Smooth muscle cell (in vitro differentiated cells): ENCODE results near the gene AMBRA1. TPM values are rescaled to one million over a fixed set of nuclear protein-coding genes. Genes with fewer than 3 reads are reported as not detected.
A peak's percentile ranks its signal among the peaks of the same experiment; 100 is the strongest.

ENCODE experiments used
- DNase-seq: peaks from one replicate; lab custom pipeline; 2025; ENCODE audit not compliant: unreplicated experiment; lab: John Stamatoyannopoulos, UW
- H2AFZ ChIP-seq: fragments of 200-600 bp; sonication (generic); 2 replicates; pipeline ENCODE4 v1.6.0; 2016; ENCODE audit warnings: antibody characterized with exemption, low read depth, mild to moderate bottlenecking
- H3F3A ChIP-seq: fragments of 200-600 bp; sonication (generic); 2 replicates; pipeline ENCODE4 v1.6.0; 2017; ENCODE audit warnings: antibody characterized with exemption, low read depth
- H3K27ac ChIP-seq: fragments of 200-600 bp; sonication (generic); 2 replicates; pipeline ENCODE4 v1.5.1; 2016; ENCODE audit warnings: low read depth, mild to moderate bottlenecking
- H3K27me3 ChIP-seq: fragments of 200-600 bp; sonication (generic); 2 replicates; pipeline ENCODE4 v1.6.1; 2016; ENCODE audit warnings: low read depth, mild to moderate bottlenecking
- H3K36me3 ChIP-seq: fragments of 200-600 bp; sonication (generic); 2 replicates; pipeline ENCODE4 v1.5.1; 2016; ENCODE audit warnings: low read depth
- H3K4me1 ChIP-seq: fragments of 200-600 bp; sonication (generic); 2 replicates; pipeline ENCODE4 v1.5.1; 2016; ENCODE audit warnings: low read depth
- H3K4me2 ChIP-seq: fragments of 200-600 bp; sonication (generic); 2 replicates; pipeline ENCODE4 v1.6.0; 2016; ENCODE audit warnings: mild to moderate bottlenecking
- H3K4me3 ChIP-seq: fragments of 200-600 bp; sonication (generic); 2 replicates; pipeline ENCODE4 v1.5.1; 2016; ENCODE audit warnings: mild to moderate bottlenecking
- H3K79me2 ChIP-seq: fragments of 200-600 bp; sonication (generic); 2 replicates; pipeline ENCODE4 v1.6.0; 2016; ENCODE audit warnings: low read depth, mild to moderate bottlenecking
- H3K9ac ChIP-seq: fragments of 200-600 bp; sonication (generic); 2 replicates; pipeline ENCODE4 v1.6.0; 2016; ENCODE audit warnings: low read depth
- H3K9me3 ChIP-seq: fragments of 200-600 bp; sonication (generic); replicated peaks from 2 replicates; pipeline ENCODE4 v1.5.1; 2016; ENCODE audit warnings: low read depth
- H4K20me1 ChIP-seq: fragments of 200-600 bp; sonication (generic); 2 replicates; pipeline ENCODE4 v1.6.0; 2016; ENCODE audit warnings: low read depth
- WGBS: methylation state at CpG from one replicate; pipeline ENCODE4 v1.1.7; 2016; ENCODE audit warnings: low lambda C conversion rate; 5-methylcytosine and 5-hydroxymethylcytosine counted together
- polyA plus RNA-seq: library from polyadenylated mRNA; unstranded; fragments of >200 nt; fragmentation: Nextera tagmentation; extraction: Ambion mirVana; gene quantifications from 2 replicates; pipeline ENCODE4 v1.2.1, GENCODE V29; 2016
- total RNA-seq: library from RNA; depleted of rRNA; stranded (reverse); fragments of >200 nt; gene quantifications from 2 replicates; pipeline ENCODE4 v1.2.3, GENCODE V29; 2014
- TF ChIP-seq, protein P1 (sequence below): fragments of 200-600 bp; sonication (generic); IDR thresholded peaks from 2 replicates; pipeline ENCODE4 v1.5.1; 2017; ENCODE audit warnings: borderline replicate concordance, mild to moderate bottlenecking, antibody characterized with exemption; ENCODE audit not compliant: insufficient read depth, poor library complexity, severe bottlenecking

The AMBRA1 gene
- total and polyA plus RNA-seq, 2 experiments from 2014 or later = 10.3 to 38.3 TPM

DNA sequence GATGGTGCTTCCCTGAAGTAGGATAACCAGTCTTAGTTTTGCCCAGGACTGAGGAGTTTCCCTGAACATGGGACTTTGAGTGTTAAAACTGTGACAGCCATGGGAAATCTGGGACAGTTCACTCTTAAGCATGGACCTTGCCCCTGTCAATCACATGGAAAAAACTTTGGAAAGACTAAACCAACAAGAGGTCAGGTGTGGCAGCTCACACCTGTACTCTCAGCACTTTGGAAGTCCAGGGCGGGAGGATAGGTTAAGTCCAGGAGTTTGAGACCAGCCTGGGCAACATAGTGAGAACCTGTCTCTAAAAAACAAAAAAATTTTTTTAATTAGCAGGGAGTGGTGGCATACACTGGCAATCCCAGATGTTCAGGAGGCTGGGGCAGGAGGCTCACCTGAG, 3.3 kb upstream of the AMBRA1 start:
- Histone ChIP-seq H3F3A (no peaks in the 10 kb centered on the region), H3K9ac (no peak overlapping the region), H3K36me3 (no peaks in the 10 kb centered on the region), H2AFZ (no peak overlapping the region), H3K79me2 (peaks cover 16% of the 10 kb centered on the region), H3K4me1 (peaks cover 16% of the 10 kb centered on the region), H3K9me3 (no peaks in the 10 kb centered on the region), H4K20me1 (peaks cover 6% of the 10 kb centered on the region), H3K27ac (no peak overlapping the region), H3K4me2 (no peak overlapping the region), H3K4me3 (no peak overlapping the region), H3K27me3 (no peaks in the 10 kb centered on the region)
- no peak for DNase-seq
- 86% methylated on average over 1 of the region's 1 CpG for WGBS
- TF ChIP-seq, protein P1, sequence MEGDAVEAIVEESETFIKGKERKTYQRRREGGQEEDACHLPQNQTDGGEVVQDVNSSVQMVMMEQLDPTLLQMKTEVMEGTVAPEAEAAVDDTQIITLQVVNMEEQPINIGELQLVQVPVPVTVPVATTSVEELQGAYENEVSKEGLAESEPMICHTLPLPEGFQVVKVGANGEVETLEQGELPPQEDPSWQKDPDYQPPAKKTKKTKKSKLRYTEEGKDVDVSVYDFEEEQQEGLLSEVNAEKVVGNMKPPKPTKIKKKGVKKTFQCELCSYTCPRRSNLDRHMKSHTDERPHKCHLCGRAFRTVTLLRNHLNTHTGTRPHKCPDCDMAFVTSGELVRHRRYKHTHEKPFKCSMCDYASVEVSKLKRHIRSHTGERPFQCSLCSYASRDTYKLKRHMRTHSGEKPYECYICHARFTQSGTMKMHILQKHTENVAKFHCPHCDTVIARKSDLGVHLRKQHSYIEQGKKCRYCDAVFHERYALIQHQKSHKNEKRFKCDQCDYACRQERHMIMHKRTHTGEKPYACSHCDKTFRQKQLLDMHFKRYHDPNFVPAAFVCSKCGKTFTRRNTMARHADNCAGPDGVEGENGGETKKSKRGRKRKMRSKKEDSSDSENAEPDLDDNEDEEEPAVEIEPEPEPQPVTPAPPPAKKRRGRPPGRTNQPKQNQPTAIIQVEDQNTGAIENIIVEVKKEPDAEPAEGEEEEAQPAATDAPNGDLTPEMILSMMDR = no peak

DNA sequence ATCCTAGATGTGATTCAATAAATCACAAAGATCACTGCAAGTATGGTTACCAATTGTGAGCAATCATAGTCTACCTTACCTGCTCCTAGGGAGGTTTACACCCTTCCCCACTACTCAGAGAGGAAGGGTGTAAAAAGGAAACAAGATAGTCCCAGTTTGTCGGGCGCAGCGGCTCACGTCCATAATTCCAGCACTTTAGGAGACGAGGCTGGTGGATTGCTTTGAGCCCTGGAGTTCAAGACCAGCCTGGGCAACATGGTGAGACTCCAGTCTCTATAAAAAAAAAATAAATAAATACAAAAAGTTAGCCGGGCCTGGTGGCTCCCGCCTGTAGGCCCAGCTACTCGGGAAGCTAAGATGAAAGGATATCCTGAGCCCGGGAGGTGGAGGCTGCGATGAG, 962 bp upstream of the AMBRA1 start:
- Histone ChIP-seq H3K27me3 (no peaks in the 10 kb centered on the region), H2AFZ (peak overlapping the region; percentile 97), H3K4me2 (peak overlapping the region; percentile 95), H3K4me3 (peak overlapping the region; percentile 94), H3K27ac (peak overlapping the region; percentile 81), H3K9ac (no peak overlapping the region), H4K20me1 (peaks cover 30% of the 10 kb centered on the region), H3K36me3 (no peaks in the 10 kb centered on the region), H3K9me3 (no peaks in the 10 kb centered on the region), H3F3A (no peaks in the 10 kb centered on the region), H3K79me2 (peaks cover 40% of the 10 kb centered on the region), H3K4me1 (peaks cover 18% of the 10 kb centered on the region)
- TF ChIP-seq, protein P1 = no peak
- WGBS = 97% methylated on average over 10 of the region's 10 CpGs
- DNase-seq = no peak

DNA sequence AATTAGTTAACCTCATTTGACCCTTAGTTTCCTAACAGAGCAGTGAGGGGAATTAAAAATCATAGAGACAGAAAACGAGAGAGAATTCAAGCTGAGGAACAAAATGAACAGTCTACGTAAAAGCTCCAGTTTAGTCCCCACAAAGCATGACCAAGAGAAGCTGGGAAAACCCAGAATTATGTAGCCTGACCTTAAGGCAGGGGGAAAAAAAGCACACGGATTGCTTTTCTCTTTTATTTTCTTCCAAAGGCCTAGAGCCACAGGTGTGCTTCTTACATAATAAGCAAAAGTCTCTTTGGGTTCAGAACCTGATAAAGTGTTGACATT, 514 bp upstream of the AMBRA1 start:
- peak overlapping the region; percentile 81 for H3K27ac ChIP-seq
- peak overlapping the region; percentile 93 for H3K9ac ChIP-seq

More for the DNA sequence above, 514 bp upstream of the AMBRA1 start:
- no peaks in the 10 kb centered on the region for H3K9me3 ChIP-seq
- DNase-seq = no peak
- peaks cover 45% of the 10 kb centered on the region for H3K79me2 ChIP-seq
- no peaks in the 10 kb centered on the region for H3K36me3 ChIP-seq
- H3K4me1 ChIP-seq = peaks cover 18% of the 10 kb centered on the region
- TF ChIP-seq, protein P1 = no peak
- H3K27me3 ChIP-seq = no peaks in the 10 kb centered on the region
- peak overlapping the region; percentile 94 for H3K4me3 ChIP-seq
- peaks cover 34% of the 10 kb centered on the region for H4K20me1 ChIP-seq
- H3F3A ChIP-seq = no peaks in the 10 kb centered on the region
- H2AFZ ChIP-seq = peak overlapping the region; percentile 97
- peak overlapping the region; percentile 95 for H3K4me2 ChIP-seq
- WGBS = 37% methylated on average over 3 of the region's 3 CpGs
